GM23338 (cell line): ENCODE results near the gene BAIAP2. TPM values are rescaled to one million over a fixed set of nuclear protein-coding genes. Genes with fewer than 3 reads are reported as not detected.

Source experiments
- ATAC-seq: fragments of 200-7000 bp; cut with Tn5 transposase; 3 replicates; pipeline ENCODE4 v1.9.1; 2020
- DNase-seq: peaks from one replicate; pipeline ENCODE4 v3.0.0-alpha.2; 2015; ENCODE audit warnings: low spot score
- H2AFZ ChIP-seq: fragments of 200-600 bp; sonication (generic); 2 replicates; pipeline ENCODE4 v1.8.0; 2016; ENCODE audit warnings: antibody characterized with exemption, mild to moderate bottlenecking, moderate library complexity
- H3F3A ChIP-seq: fragments of 200-600 bp; sonication (generic); replicated peaks from 2 replicates; pipeline ENCODE4 v1.8.0; 2017; ENCODE audit warnings: antibody characterized with exemption, mixed run types, low read depth
- H3K27ac ChIP-seq: fragments of 200-600 bp; sonication (generic); 2 replicates; pipeline ENCODE4 v1.6.1; 2016; ENCODE audit warnings: low read depth
- H3K27me3 ChIP-seq: fragments of 200-600 bp; sonication (generic); 2 replicates; pipeline ENCODE4 v1.8.0; 2016; ENCODE audit warnings: mild to moderate bottlenecking, mixed run types, moderate library complexity; ENCODE audit not compliant: insufficient read depth
- H3K36me3 ChIP-seq: fragments of 200-600 bp; sonication (generic); 2 replicates; pipeline ENCODE4 v1.8.0; 2016; ENCODE audit warnings: mild to moderate bottlenecking; ENCODE audit not compliant: insufficient read depth
- H3K4me1 ChIP-seq: fragments of 200-600 bp; sonication (generic); 2 replicates; pipeline ENCODE4 v1.8.0; 2016; ENCODE audit warnings: mild to moderate bottlenecking, moderate library complexity; ENCODE audit not compliant: insufficient read depth
- H3K4me2 ChIP-seq: fragments of 200-600 bp; sonication (generic); 2 replicates; pipeline ENCODE4 v1.7.1; 2017; ENCODE audit warnings: mixed run types
- H3K4me3 ChIP-seq: fragments of 200-600 bp; sonication (generic); 2 replicates; pipeline ENCODE4 v1.6.1; 2016; ENCODE audit warnings: mixed run types
- H3K79me2 ChIP-seq: fragments of 200-600 bp; sonication (generic); replicated peaks from 2 replicates; pipeline ENCODE4 v1.8.0; 2017; ENCODE audit warnings: mild to moderate bottlenecking; ENCODE audit not compliant: insufficient read depth
- H3K9me2 ChIP-seq: fragments of 200-600 bp; sonication (generic); 2 replicates; pipeline ENCODE4 v1.8.0; 2017; ENCODE audit not compliant: insufficient read depth
- H4K20me1 ChIP-seq: fragments of 200-600 bp; sonication (generic); replicated peaks from 2 replicates; pipeline ENCODE4 v1.8.0; 2017; ENCODE audit warnings: mild to moderate bottlenecking; ENCODE audit not compliant: insufficient read depth
- H3K27ac Mint-ChIP-seq: 2 replicates; pipeline ENCODE4 v1.8.0; 2020; ENCODE audit warnings: inconsistent platforms, mild to moderate bottlenecking, moderate library complexity, mixed read lengths
- H3K27me3 Mint-ChIP-seq: 3 replicates; pipeline ENCODE4 v1.8.0; 2022; ENCODE audit warnings: low read depth, mild to moderate bottlenecking, moderate library complexity, mixed read lengths, inconsistent platforms; ENCODE audit not compliant: insufficient read depth, poor library complexity
- H3K36me3 Mint-ChIP-seq: 3 replicates; pipeline ENCODE4 v1.8.0; 2021; ENCODE audit warnings: low read depth, mild to moderate bottlenecking, inconsistent platforms, moderate library complexity, mixed read lengths
- H3K4me1 Mint-ChIP-seq: 3 replicates; pipeline ENCODE4 v1.8.0; 2020; ENCODE audit warnings: mild to moderate bottlenecking, inconsistent platforms, mixed read lengths
- H3K4me3 Mint-ChIP-seq: 3 replicates; pipeline ENCODE4 v1.8.0; 2021; ENCODE audit warnings: moderate library complexity, mild to moderate bottlenecking, inconsistent platforms, mixed read lengths
- H3K9me3 Mint-ChIP-seq: 3 replicates; pipeline ENCODE4 v1.8.0; 2020; ENCODE audit warnings: moderate library complexity, mild to moderate bottlenecking, inconsistent platforms, mixed read lengths
- ETS1 ChIP-seq: IDR thresholded peaks from 2 replicates; pipeline ENCODE4 v1.6.1; 2016; ENCODE audit warnings: antibody characterized with exemption
- POLR2AphosphoS5 ChIP-seq: IDR thresholded peaks from 2 replicates; pipeline ENCODE4 v1.6.1; 2016; ENCODE audit warnings: antibody characterized with exemption, low read depth
- polyA plus RNA-seq: library from polyadenylated mRNA; unstranded; fragments of >200 nt; fragmentation: Nextera tagmentation; extraction: Ambion mirVana; gene quantifications from 2 replicates; pipeline ENCODE4 v1.2.1, GENCODE V29; 2016
- total RNA-seq: library from RNA; depleted of rRNA; stranded (reverse); fragments of >200 nt; shearing (Covaris generic); gene quantifications from 2 replicates; pipeline ENCODE4 v1.2.3, GENCODE V29; 2014
- TF ChIP-seq, protein P1 (sequence below): fragments of 250-450 bp; sonication (Bioruptor Pico); IDR thresholded peaks from 2 replicates; pipeline ENCODE4 v1.5.0; 2020; ENCODE audit warnings: mild to moderate bottlenecking, moderate library complexity

BAIAP2 gene
- total and polyA plus RNA-seq, 2 experiments from 2014 or later = 21.7 to 22.7 TPM

GRCh38 chr17:81074875-81075274 lies 39.9 kb downstream of the BAIAP2 start (continued):
- no peak for TF ChIP-seq ETS1

DNA sequence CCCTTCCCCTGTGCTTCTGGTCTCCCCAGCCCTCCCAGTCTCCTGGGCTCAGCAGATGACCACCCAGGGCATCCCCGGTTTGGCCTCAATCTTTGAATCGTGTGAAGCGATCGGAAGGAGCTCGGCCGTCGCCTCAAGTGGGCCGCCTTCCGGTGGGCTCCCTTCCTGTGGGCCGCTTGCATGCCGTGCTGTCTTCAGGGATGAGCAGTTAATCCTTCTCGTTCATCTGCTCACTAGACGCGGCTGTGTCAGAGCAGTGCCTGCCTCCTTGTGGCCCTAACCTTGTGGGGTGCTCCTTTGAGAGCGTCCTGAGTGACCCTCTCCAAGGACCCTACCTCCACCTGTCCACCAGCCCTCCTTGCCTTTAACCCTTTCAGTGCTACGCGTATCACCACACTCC lies 40.4 kb downstream of the BAIAP2 start:
- H3K36me3 Mint-ChIP-seq = no peaks in the 10 kb centered on the region
- DNase-seq = no peak
- H3K4me3 Mint-ChIP-seq = no peak overlapping the region

More for the DNA sequence above, 40.4 kb downstream of the BAIAP2 start:
- no peak overlapping the region for H3K4me2 ChIP-seq
- H3K79me2 ChIP-seq = no peaks in the 10 kb centered on the region
- no peaks in the 10 kb centered on the region for H3K9me2 ChIP-seq
- no peaks in the 10 kb centered on the region for H3K27me3 ChIP-seq
- peaks cover 11% of the 10 kb centered on the region for H3K27me3 Mint-ChIP-seq
- ATAC-seq = no peak
- H3K36me3 ChIP-seq = no peaks in the 10 kb centered on the region
- TF ChIP-seq POLR2AphosphoS5 = no peak
- TF ChIP-seq, protein P1, sequence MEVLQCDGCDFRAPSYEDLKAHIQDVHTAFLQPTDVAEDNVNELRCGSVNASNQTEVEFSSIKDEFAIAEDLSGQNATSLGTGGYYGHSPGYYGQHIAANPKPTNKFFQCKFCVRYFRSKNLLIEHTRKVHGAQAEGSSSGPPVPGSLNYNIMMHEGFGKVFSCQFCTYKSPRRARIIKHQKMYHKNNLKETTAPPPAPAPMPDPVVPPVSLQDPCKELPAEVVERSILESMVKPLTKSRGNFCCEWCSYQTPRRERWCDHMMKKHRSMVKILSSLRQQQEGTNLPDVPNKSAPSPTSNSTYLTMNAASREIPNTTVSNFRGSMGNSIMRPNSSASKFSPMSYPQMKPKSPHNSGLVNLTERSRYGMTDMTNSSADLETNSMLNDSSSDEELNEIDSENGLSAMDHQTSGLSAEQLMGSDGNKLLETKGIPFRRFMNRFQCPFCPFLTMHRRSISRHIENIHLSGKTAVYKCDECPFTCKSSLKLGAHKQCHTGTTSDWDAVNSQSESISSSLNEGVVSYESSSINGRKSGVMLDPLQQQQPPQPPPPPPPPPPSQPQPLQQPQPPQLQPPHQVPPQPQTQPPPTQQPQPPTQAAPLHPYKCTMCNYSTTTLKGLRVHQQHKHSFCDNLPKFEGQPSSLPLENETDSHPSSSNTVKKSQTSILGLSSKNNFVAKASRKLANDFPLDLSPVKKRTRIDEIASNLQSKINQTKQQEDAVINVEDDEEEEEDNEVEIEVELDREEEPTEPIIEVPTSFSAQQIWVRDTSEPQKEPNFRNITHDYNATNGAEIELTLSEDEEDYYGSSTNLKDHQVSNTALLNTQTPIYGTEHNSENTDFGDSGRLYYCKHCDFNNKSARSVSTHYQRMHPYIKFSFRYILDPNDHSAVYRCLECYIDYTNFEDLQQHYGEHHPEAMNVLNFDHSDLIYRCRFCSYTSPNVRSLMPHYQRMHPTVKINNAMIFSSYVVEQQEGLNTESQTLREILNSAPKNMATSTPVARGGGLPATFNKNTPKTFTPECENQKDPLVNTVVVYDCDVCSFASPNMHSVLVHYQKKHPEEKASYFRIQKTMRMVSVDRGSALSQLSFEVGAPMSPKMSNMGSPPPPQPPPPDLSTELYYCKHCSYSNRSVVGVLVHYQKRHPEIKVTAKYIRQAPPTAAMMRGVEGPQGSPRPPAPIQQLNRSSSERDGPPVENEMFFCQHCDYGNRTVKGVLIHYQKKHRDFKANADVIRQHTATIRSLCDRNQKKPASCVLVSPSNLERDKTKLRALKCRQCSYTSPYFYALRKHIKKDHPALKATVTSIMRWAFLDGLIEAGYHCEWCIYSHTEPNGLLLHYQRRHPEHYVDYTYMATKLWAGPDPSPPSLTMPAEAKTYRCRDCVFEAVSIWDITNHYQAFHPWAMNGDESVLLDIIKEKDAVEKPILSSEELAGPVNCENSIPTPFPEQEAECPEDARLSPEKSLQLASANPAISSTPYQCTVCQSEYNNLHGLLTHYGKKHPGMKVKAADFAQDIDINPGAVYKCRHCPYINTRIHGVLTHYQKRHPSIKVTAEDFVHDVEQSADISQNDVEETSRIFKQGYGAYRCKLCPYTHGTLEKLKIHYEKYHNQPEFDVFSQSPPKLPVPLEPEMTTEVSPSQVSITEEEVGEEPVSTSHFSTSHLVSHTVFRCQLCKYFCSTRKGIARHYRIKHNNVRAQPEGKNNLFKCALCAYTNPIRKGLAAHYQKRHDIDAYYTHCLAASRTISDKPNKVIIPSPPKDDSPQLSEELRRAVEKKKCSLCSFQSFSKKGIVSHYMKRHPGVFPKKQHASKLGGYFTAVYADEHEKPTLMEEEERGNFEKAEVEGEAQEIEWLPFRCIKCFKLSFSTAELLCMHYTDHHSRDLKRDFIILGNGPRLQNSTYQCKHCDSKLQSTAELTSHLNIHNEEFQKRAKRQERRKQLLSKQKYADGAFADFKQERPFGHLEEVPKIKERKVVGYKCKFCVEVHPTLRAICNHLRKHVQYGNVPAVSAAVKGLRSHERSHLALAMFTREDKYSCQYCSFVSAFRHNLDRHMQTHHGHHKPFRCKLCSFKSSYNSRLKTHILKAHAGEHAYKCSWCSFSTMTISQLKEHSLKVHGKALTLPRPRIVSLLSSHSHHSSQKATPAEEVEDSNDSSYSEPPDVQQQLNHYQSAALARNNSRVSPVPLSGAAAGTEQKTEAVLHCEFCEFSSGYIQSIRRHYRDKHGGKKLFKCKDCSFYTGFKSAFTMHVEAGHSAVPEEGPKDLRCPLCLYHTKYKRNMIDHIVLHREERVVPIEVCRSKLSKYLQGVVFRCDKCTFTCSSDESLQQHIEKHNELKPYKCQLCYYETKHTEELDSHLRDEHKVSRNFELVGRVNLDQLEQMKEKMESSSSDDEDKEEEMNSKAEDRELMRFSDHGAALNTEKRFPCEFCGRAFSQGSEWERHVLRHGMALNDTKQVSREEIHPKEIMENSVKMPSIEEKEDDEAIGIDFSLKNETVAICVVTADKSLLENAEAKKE (CRISPR knock-in tag) = no peak
- H3K4me1 ChIP-seq = no peaks in the 10 kb centered on the region
- no peak overlapping the region for H3K4me3 ChIP-seq
- no peak overlapping the region for H3K27ac ChIP-seq
- peaks cover 16% of the 10 kb centered on the region for H3K4me1 Mint-ChIP-seq
- H3K9me3 Mint-ChIP-seq = no peaks in the 10 kb centered on the region
- H2AFZ ChIP-seq = no peak overlapping the region
- H3K27ac Mint-ChIP-seq = no peak overlapping the region
- no peaks in the 10 kb centered on the region for H3F3A ChIP-seq
- no peaks in the 10 kb centered on the region for H4K20me1 ChIP-seq
